Suppressor macrophage treated with lipopolysaccharide for 1 hour (primary cell): Measurements from ENCODE around the gene EPB41L2.
"Not testable (repeated sequence)": the region's sequence is repeated elsewhere in the genome, so short reads cannot be mapped to it uniquely, and the experiment has no call there.

ENCODE experiments used
- DNase-seq, 3 donors: peaks; one replicate each; pipeline ENCODE4 v3.0.0-alpha.2; 2020 to 2022

EPB41L2 gene

DNA sequence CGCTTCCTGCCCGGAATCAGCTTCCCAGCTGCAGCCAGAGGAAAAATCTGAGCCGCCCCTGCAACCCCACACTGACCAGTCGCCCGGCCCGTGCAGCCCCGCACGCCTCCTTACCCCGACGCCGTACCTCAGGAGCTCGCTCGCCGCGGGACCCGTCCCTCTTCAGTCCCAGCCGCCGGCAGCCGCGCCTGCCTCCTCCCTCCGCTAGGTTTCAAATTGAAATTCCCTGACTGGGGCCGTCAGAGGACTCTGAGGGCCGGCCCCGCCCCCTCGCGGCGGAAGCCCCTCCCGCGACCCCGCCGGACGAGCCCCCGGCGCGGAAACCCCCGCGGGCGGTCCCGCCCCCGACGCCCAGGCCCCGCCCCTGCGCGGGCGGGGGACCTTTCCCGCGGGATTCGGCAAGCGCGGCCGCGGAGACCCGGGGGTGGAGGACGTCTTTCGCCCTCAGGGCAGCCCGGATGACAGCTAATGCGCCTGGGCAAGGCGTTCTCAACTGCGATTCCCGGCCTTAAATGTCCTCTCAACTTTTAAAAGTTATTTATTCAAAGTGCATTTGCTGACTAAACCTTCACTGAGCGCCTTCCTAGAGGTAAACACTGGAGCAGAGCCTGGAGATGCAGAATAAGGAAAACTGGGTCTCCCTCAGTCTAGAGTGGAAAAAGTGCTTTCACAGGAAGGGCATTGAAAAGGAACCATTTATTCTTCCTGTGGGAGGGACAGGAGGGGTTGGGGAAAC, at the start of gene EPB41L2:
EPB41L2 (minus strand) TSS at position 218 of the 736 bp plus-strand sequence. CDS start 106,760 bp downstream, outside the sequence.
- DNase-seq, result peak; percentile 96 to 100 (median 98)

GRCh38 chr6:131112249-131112648, 49.2 kb upstream of the EPB41L2 start:
- DNase-seq, result no peak

DNA sequence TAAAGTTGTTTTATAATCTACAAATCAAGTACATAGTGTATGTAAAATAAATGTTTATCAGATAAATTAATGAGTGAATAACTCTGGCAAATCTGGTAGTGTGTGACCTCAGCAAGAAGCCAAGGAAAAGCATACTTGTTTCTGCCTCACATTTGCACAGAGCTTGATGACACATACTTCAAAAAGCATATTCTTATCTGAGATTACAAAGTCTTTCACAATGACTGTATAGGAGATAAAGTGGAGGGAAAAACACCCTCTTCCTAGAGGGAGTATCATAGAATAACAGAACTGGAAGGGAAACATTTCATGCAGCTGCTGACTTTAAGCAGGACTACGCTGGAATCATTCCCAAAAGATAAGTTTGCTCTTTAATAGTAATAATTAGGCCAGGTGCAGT, 44.1 kb upstream of the EPB41L2 start:
- no peak for DNase-seq

GRCh38 chr6:131103901-131104300, 40.9 kb upstream of the EPB41L2 start:
- DNase-seq, result no peak

DNA sequence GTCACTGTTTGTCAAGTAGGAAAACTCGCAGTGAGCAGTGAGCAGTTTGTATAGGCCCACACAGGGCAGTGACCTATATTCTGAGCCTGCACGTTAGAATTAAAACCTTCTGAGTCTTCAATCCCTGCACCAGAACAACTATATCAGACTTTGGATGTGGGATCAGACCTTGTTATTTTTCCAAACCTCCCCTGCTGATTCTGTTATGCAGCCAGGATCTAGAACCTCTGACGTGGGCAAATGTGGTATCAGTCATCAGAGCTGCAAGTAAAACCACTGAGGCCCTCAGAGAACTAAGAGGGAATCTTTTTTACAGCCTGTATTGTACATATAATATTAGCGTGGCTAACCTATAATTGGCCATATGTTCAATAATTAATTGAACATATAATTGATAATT, 40.3 kb upstream of the EPB41L2 start:
- no peak for DNase-seq

- no peak for DNase-seq
Measured at GRCh38 chr6:131101911-131102680, 39.1 kb upstream of the EPB41L2 start.

GRCh38 chr6:131096786-131097185, 33.7 kb upstream of the EPB41L2 start:
- no peak for DNase-seq

DNA sequence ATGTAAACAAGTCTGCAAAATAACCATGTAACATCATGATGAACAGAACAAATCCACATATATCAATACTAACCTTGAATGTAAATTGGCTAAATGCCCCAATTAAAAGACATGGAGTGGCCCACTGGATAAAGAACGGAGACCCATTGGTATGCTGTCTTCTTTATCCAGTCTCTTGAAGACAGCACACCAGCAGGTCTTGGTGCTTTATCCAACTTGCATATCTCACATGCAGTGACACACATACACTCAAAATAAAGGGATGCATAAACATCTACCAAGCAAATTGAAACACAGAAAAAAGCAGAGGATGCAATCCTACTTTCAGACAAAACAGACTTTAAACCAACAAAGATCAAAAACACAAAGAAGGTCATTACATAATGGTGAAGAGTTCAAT, 30.3 kb upstream of the EPB41L2 start:
- DNase-seq, result no peak

DNA sequence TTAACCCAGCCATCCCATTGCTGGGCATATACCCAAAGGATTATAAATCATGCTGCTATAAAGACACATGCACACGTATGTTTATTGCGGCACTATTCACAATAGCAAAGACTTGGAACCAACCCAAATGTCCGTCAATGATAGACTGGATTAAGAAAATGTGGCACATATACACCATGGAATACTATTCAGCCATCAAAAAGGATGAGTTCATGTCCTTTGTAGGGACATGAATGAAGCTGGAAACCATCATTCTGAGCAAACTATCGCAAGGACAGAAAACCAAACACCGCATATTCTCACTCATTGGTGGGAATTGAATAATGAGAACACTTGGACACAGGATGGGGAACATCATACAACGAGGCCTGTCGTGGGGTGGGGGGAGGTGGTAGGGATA, 28.9 kb upstream of the EPB41L2 start:
- not testable (repeated sequence) for DNase-seq

- peak; percentile 52 to 59 (median 53) for DNase-seq
Measured at GRCh38 chr6:131090339-131090738, 27.3 kb upstream of the EPB41L2 start.

DNA sequence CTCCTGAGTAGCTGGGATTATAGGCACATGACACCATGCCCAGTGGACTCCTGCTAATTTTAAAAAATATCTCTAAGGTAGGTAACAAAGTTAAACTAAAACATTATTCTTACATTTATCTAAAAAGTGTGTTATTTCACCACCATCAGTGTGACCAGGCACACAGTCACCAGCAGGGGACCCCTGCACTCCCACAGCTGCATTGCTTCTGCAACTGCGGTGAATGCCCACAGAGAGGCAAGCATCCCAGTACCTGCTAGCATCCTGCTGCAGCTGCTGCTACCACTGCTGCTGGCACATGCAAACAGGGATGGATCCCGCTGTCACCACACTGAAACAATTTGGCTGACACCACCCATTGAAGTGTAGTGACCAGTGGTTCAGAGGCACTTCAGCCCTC, 21.9 kb upstream of the EPB41L2 start:
- no peak for DNase-seq

DNA sequence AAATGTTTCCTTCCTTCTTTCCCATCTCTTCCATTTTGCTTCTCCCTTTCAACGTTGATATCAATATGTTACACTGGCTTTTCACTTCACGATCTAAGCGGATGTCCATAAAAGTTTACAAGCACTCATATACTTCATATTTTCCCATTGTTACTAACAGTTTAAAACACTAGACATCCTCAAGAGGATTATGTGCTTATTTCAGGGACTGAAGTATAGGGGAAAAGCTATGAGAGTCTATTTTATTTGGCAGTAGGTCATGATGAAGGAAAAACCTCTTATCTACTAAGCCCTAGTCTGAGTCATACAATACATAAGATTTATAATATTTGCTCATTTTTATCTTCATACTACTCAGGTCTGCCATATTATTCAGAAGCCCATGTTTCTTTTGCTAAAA, 20.6 kb upstream of the EPB41L2 start:
- no peak for DNase-seq

- DNase-seq, result no peak
Measured at GRCh38 chr6:131082335-131082734, 19.3 kb upstream of the EPB41L2 start.

DNA sequence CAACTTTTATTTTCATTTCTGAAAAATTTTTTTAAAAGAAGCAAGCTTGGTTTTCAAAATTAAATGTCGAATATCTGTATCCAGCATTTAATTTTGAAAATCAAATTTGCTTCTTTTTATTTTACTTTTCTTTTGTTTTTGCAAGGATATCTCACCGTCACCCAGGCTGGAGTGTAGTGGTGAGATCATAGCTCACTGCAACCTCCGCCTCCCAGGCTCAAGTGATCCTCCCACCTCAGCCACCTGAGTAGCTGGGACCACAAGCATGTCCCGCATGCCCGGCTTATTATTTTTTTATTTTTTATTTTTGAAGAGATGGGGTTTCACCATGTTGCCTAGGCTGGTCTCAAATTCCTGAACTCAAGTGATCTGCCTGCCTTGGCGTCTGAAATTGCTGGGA, 17.0 kb upstream of the EPB41L2 start:
- DNase-seq, result no peak

- DNase-seq, result peak in 2 of 3 donors; percentile 17 to 18
Measured at GRCh38 chr6:131073577-131073976, 10.5 kb upstream of the EPB41L2 start.

DNA sequence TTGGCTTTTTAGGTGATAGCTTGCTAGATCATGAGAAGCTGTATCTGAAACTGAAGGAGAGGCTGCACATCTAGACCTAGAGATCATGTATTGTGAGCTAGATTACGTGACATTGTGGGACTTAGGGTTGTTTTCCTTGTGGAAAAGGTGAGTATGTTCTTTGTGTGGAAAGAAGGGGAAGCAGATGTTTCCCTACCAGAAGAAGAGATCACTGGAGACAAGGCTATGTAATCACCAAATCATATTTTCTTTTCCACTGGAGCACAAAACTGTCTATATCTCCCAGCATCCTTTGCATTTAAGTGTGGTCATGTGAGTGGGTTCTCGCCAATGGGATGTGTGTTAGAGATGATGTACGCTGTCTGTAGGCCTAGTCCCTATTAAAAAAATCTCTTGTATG, 7.0 kb upstream of the EPB41L2 start:
- DNase-seq, result no peak

DNA sequence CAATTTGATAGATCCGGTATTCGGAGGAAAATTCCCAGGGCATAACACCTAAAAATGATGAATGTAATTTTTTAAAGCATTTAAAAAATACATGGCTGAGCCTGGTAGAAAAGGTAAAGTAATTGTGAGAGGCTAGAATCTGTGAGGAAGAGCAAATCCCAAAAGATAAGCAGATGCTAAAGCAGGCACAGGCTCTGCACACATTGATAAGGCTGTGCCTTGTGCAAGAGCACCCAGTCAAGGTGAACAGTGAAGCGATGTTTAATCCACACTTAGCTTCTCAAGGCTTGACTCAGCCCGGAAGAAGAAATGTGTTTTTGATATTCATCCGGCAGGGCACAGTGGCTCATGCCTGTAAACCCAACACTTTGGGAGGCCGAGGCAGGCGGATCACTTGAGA, 5.1 kb upstream of the EPB41L2 start:
- no peak for DNase-seq

DNA sequence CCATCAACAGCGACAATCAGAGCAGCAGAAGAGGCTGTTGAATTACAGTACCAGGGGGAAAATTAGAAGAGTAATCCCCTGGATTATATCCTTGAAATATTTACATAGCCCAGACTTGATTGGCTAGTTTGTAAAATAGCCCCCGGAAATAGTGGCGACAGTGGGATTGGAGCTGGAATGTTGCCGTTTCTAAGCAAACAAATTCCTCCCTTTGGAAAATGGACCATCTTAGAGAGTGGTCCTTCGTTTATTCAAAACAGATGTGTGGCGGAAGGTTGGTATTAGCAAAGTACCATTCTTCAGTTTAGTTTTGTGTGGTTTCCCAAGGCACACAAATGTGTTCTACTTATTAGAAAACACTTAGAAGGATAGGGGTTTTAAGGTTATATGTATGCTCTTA, 4.5 kb upstream of the EPB41L2 start:
- DNase-seq, result no peak

DNA sequence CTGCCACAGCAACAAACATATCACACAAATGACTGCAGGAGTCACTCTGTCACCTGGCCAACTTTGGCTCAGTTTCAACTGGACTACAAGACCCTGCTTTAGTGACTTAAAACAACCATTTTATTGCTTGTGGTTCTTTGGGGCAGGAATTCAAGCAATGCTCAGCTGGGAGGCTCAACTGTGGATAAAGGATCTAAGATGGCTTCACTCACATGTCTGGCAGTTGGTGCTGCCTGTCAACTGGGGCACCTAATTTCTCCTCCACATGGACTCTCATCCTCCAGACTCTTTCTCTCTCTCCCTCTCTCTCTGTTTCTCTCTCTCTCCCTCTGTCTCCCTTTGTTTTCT, 2.8 kb upstream of the EPB41L2 start:
- no peak for DNase-seq

DNA sequence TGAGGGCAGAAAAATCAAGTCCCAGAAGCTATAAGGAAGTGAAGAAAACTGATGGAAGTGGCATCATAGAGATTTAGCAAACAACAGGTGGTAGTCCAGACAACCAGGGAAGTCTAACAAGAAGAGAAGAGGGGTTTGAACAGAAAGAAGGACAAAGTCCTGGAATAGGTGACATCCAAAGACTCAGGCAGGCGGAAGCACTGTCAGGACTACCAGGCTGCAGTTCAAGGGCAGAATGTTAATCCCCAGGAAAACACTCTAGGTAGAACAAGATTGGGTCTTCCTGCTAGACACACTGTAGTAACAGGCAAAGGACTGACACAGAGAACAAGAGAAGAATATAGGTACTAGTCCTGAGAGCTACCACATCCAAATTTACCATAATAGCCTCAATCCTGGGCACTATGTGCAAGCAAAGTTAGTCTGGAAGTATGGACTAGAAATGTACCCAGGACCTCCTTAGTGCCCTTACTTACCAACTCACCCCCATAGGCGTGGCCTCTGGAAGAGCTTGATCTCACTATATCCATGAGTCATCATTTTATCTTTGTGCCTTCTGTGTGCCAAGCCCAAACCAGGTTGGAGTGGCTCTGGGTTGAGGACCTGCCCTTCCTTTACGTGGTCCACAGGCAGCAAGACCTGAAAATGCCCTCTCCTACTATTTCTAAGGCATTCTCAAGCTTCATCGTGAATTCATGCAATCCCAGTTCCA, 2.2 kb upstream of the EPB41L2 start:
- DNase-seq, result no peak

GRCh38 chr6:131063764-131064272, 773 bp upstream of the EPB41L2 start:
- peak in 2 of 3 donors; percentile 66 to 84 for DNase-seq

GRCh38 chr6:131062241-131063027, 611 bp downstream of the EPB41L2 start:
- peak; percentile 28 to 66 (median 33) for DNase-seq

GRCh38 chr6:131061751-131062119, 1.3 kb downstream of the EPB41L2 start:
- peak; percentile 20 to 39 (median 36) for DNase-seq
